K562 (cell line): ENCODE measurements around the gene GAPVD1. TPM values are rescaled to one million over a fixed set of nuclear protein-coding genes. Genes with fewer than 3 reads are reported as not detected.

ENCODE experiments used
- ATF2 ChIP-seq: sonication (generic); formaldehyde crosslinking; IDR thresholded peaks from 2 replicates; pipeline ENCODE4 v1.8.1; 2022; ENCODE audit warnings: missing genetic modification reagents
- ATF3 ChIP-seq, 2 experiments: fragments of 450-650 bp in 1 of 2; sonication (generic) in 1 of 2; formaldehyde crosslinking in 1 of 2; IDR thresholded peaks in 1 of 2; conservative IDR thresholded peaks in 1 of 2; 2 replicates each; pipeline versions ENCODE4 v1.6.1 to v1.8.1; 2016 to 2023; ENCODE audit warnings: mild to moderate bottlenecking in 2 of 2, moderate library complexity in 2 of 2, inconsistent platforms in 1 of 2, missing genetic modification reagents in 1 of 2
- CEBPG ChIP-seq, 3 experiments: fragments of 200-800 bp in 1 of 3; sonication (Bioruptor generic) in 1 of 3; sonication (generic) in 1 of 3; formaldehyde crosslinking in 1 of 3; IDR thresholded peaks in 2 of 3; conservative IDR thresholded peaks in 1 of 3; 2 replicates each; pipeline versions ENCODE4 v1.6.1 to v1.8.0; 2016 to 2022; ENCODE audit warnings: missing compliant biosample characterization in 2 of 3, missing genetic modification characterization in 2 of 3, mild to moderate bottlenecking in 1 of 3, missing genetic modification reagents in 1 of 3
- CHD1 ChIP-seq: fragments of 200-600 bp; sonication (generic); IDR thresholded peaks from one replicate; pipeline ENCODE4 v1.6.1; 2012; ENCODE audit warnings: mild to moderate bottlenecking, moderate library complexity, low read length, inconsistent platforms
- ELF2 ChIP-seq: fragments of 250-450 bp; sonication (Bioruptor Pico); IDR thresholded peaks from 2 replicates; pipeline ENCODE4 v1.5.0; 2021; ENCODE audit warnings: mild to moderate bottlenecking
- HMGN3 ChIP-seq: IDR thresholded peaks from 2 replicates; pipeline ENCODE4 v1.6.1; 2011; ENCODE audit warnings: borderline replicate concordance, low read depth, mild to moderate bottlenecking, mixed read lengths, low read length; ENCODE audit not compliant: insufficient read length; ENCODE audit errors: extremely low read depth
- HNRNPK ChIP-seq: fragments of 200-400 bp; formaldehyde crosslinking; IDR thresholded peaks from one replicate; pipeline ENCODE4 v1.6.1; 2018; ENCODE audit warnings: mild to moderate bottlenecking, low read depth, low read length; ENCODE audit not compliant: poor library complexity, severe bottlenecking
- SRSF3 ChIP-seq: fragments of 200-400 bp; formaldehyde crosslinking; IDR thresholded peaks from 2 replicates; pipeline ENCODE4 v1.6.1; 2016; ENCODE audit warnings: mild to moderate bottlenecking, low read length, moderate library complexity; ENCODE audit not compliant: insufficient read depth
- THRA ChIP-seq: fragments of 450-650 bp; IDR thresholded peaks from 2 replicates; pipeline ENCODE4 v1.6.1; 2017; ENCODE audit warnings: mild to moderate bottlenecking, moderate library complexity
- TOE1 ChIP-seq, 2 experiments: fragments of 450-650 bp in 1 of 2; sonication (generic) in 1 of 2; formaldehyde crosslinking in 1 of 2; IDR thresholded peaks; 2 replicates each; pipeline versions ENCODE4 v1.7.1 to v1.8.0; 2016 to 2022; ENCODE audit warnings: borderline replicate concordance in 2 of 2, mild to moderate bottlenecking in 2 of 2, antibody characterized with exemption in 1 of 2, inconsistent platforms in 1 of 2, low read depth in 1 of 2, missing genetic modification reagents in 1 of 2, moderate library complexity in 1 of 2
- VEZF1 ChIP-seq: fragments of 200-800 bp; sonication (Bioruptor generic); IDR thresholded peaks from 2 replicates; pipeline ENCODE4 v1.6.1; 2017; ENCODE audit warnings: missing genetic modification characterization, missing compliant biosample characterization
- ZBTB33 ChIP-seq: sonication (generic); formaldehyde crosslinking; IDR thresholded peaks from 2 replicates; pipeline ENCODE4 v1.8.1; 2023; ENCODE audit warnings: mild to moderate bottlenecking, missing genetic modification reagents
- ZNF655 ChIP-seq: fragments of 250-450 bp; sonication (Bioruptor Pico); IDR thresholded peaks from 2 replicates; pipeline ENCODE4 v1.5.0; 2021
- ZNF764 ChIP-seq: fragments of 250-450 bp; sonication (Bioruptor Pico); IDR thresholded peaks from 2 replicates; pipeline ENCODE4 v1.4.0; 2020; ENCODE audit warnings: low read depth, mild to moderate bottlenecking, moderate library complexity
- polyA plus RNA-seq, 8 experiments: library from polyadenylated mRNA; depleted of rRNA in 4 of 8; stranded (reverse) in 5 of 8; unstranded in 3 of 8; fragments of >200 nt; fragmentation: Nextera tagmentation in 2 of 8; fragmentation: Illumina TruSeq in 1 of 8; extraction: Ambion mirVana in 2 of 8; extraction: Trizol in 1 of 8; gene quantifications; 2 replicates each; pipeline versions ENCODE4 v1.2.1 to v1.2.3, GENCODE V29; 2011 to 2014; ENCODE audit warnings: inconsistent platforms in 1 of 8, missing spikeins in 1 of 8
- total RNA-seq, 7 experiments: library from RNA; depleted of rRNA in 6 of 7; stranded (reverse); fragments of >200 nt in 6 of 7; fragmentation: Illumina TruSeq in 2 of 7; extraction: Trizol in 2 of 7; gene quantifications; 2 replicates each; pipeline versions ENCODE4 v1.2.1 to v1.2.3, GENCODE V29; 2011 to 2021; ENCODE audit warnings: low replicate concordance in 1 of 7

The GAPVD1 gene
- total and polyA plus RNA-seq, 9 of the 15 experiments (the other 6 are each of a cell fraction or from before 2014, with no cell fraction given): 9.5 to 66.1 (median 45.5) TPM

- TF ChIP-seq VEZF1 (CRISPR knock-in tag) (peak; percentile 89), ZNF764 (CRISPR knock-in tag) (no peak), ATF2 (CRISPR knock-in tag) (no peak), CEBPG (CRISPR knock-in tag; IDR thresholded peaks at IDR 0.05) (peak; percentile 61; the same call in 1 of the 2 replicates), CEBPG (tag; conservative IDR thresholded peaks at IDR 0.05 in 1 of 2, IDR thresholded peaks at IDR 0.05 in 1 of 2) (no peak), THRA (no peak), HNRNPK (no peak), ELF2 (0 out of 2 replicates have a peak, but pooled peaks have one; percentile 42), CHD1 (peak; percentile 54), ATF3 (IDR thresholded peaks at IDR 0.05) (no peak), ATF3 (CRISPR knock-in tag; conservative IDR thresholded peaks at IDR 0.05) (no peak; the same call in 1 of the 2 replicates), HMGN3 (peak; percentile 80), TOE1 (IDR thresholded peaks at IDR 0.05; ENCODE audit: borderline replicate concordance) (no peak), TOE1 (CRISPR knock-in tag; IDR thresholded peaks at IDR 0.05; ENCODE audit: borderline replicate concordance, low read depth) (no peak; the same call in 1 of the 2 replicates), ZNF655 (CRISPR knock-in tag) (no peak), ZBTB33 (peak; percentile 64; the same call in 1 of the 2 replicates), SRSF3 (no peak; the same call in 1 of the 2 replicates)
Measured at GRCh38 chr9:125241000-125241862, 20.4 kb upstream of the GAPVD1 start, which contains the start of gene HSPA5 (continued).
